HCT116 (cell line): ENCODE data around the gene CLEC19A. TPM values are rescaled to one million over a fixed set of nuclear protein-coding genes. Genes with fewer than 3 reads are reported as not detected.

Experiments
- ATAC-seq: fragments of 200-7000 bp; cut with Tn5 transposase; 2 replicates; pipeline ENCODE4 v1.9.1; 2020; ENCODE audit warnings: mild to moderate bottlenecking, moderate library complexity
- BruUV-seq: library from RNA; stranded (reverse); fragments of 400-500 nt; replicated peaks from 2 replicates; lab custom pipeline; 2021; lab: Mats Ljungman, UMichigan
- CTCF ChIA-PET: fragments of 300-600 bp; sonication (Branson Sonifier 250); formaldehyde crosslinking; loops from one replicate; lab custom pipeline; 2021; ENCODE audit warnings: antibody characterized with exemption; lab: Charles Lee
- POLR2A ChIA-PET: fragments of 300-600, 350-600 bp; sonication (Branson Sonifier 250); formaldehyde crosslinking; loops from one replicate; lab custom pipeline; 2021; ENCODE audit warnings: antibody characterized with exemption; lab: Charles Lee
- RAD21 ChIA-PET, 2 experiments: fragments of 300-600 bp; sonication (Branson Sonifier 250); formaldehyde crosslinking; loops; one replicate each; lab custom pipeline; 2023; ENCODE audit warnings: low total read pairs in 2 of 2; ENCODE audit not compliant: uncharacterized antibody in 2 of 2, unreplicated experiment in 2 of 2, low non-redundant PET in 1 of 2; lab: Charles Lee
- DNase-seq: peaks from one replicate; pipeline ENCODE4 v3.0.0-alpha.2; 2010; ENCODE audit warnings: low read depth, low spot score
- H2AFZ ChIP-seq: fragments of 200-600 bp; shearing (Covaris generic), sonication (generic); 2 replicates; pipeline ENCODE4 v1.6.1; 2017; ENCODE audit warnings: low read depth, mixed run types, mixed read lengths, antibody characterized with exemption, low read length; ENCODE audit not compliant: poor library complexity, severe bottlenecking
- H3K27ac ChIP-seq: 2 replicates; pipeline ENCODE4 v1.5.1; 2012; ENCODE audit warnings: low read depth, low read length
- H3K27me3 ChIP-seq: fragments of 200-600 bp; sonication (generic); 2 replicates; pipeline ENCODE4 v1.6.1; 2016; ENCODE audit warnings: mixed run types, low read length, mixed read lengths; ENCODE audit not compliant: insufficient read depth
- H3K36me3 ChIP-seq, 2 experiments: fragments of 200-500 bp in 1 of 2; fragments of 200-600 bp in 1 of 2; sonication (Bioruptor generic) in 1 of 2; sonication (generic) in 1 of 2; 2 replicates each; pipeline versions ENCODE4 v1.5.1 to v1.6.1; 2014 to 2016; ENCODE audit warnings: low read length in 2 of 2, inconsistent platforms in 1 of 2, mixed read lengths in 1 of 2, mixed run types in 1 of 2; ENCODE audit not compliant: insufficient read depth in 2 of 2, control insufficient read depth in 1 of 2
- H3K4me1 ChIP-seq, 2 experiments: fragments of 200-600 bp in 1 of 2; sonication (generic) in 1 of 2; 2 replicates each; pipeline versions ENCODE4 v1.5.1 to v1.6.1; 2012 to 2017; ENCODE audit warnings: low read length in 2 of 2, inconsistent platforms in 1 of 2, mild to moderate bottlenecking in 1 of 2, mixed read lengths in 1 of 2, mixed run types in 1 of 2, moderate library complexity in 1 of 2; ENCODE audit not compliant: insufficient read depth in 2 of 2, control insufficient read depth in 1 of 2
- H3K4me2 ChIP-seq: fragments of 200-600 bp; sonication (generic); 2 replicates; pipeline ENCODE4 v1.6.1; 2017; ENCODE audit warnings: mixed run types, low read length, mixed read lengths
- H3K4me3 ChIP-seq, 2 experiments: fragments of 200-600 bp in 1 of 2; sonication (generic) in 1 of 2; replicated peaks in 1 of 2; 2 replicates each; pipeline ENCODE4 v1.5.1; 2011 to 2016; ENCODE audit warnings: low read length in 2 of 2, control low read depth in 1 of 2, low read depth in 1 of 2, mild to moderate bottlenecking in 1 of 2, mixed read lengths in 1 of 2, mixed run types in 1 of 2
- H3K79me2 ChIP-seq: fragments of 200-600 bp; sonication (generic); 2 replicates; pipeline ENCODE4 v1.6.1; 2017; ENCODE audit warnings: mild to moderate bottlenecking, mixed run types, low read length, moderate library complexity, mixed read lengths; ENCODE audit not compliant: insufficient read depth
- H3K9ac ChIP-seq: fragments of 200-600 bp; sonication (generic); 2 replicates; pipeline ENCODE4 v1.6.1; 2016; ENCODE audit warnings: low read length, mixed read lengths
- H3K9me2 ChIP-seq: fragments of 200-600 bp; sonication (generic), shearing (Covaris generic); 2 replicates; pipeline ENCODE4 v1.6.1; 2017; ENCODE audit warnings: mixed run types, mild to moderate bottlenecking, moderate library complexity; ENCODE audit not compliant: insufficient read depth
- H3K9me3 ChIP-seq, 2 experiments: fragments of 200-500 bp in 1 of 2; fragments of 200-600 bp in 1 of 2; sonication (Bioruptor generic) in 1 of 2; sonication (generic) in 1 of 2; 2 replicates each; pipeline ENCODE4 v1.6.1; 2014 to 2017; ENCODE audit warnings: low read length in 2 of 2, mixed read lengths in 2 of 2, inconsistent platforms in 1 of 2, low read depth in 1 of 2, mild to moderate bottlenecking in 1 of 2, mixed run types in 1 of 2, moderate library complexity in 1 of 2; ENCODE audit not compliant: control insufficient read depth in 1 of 2, insufficient read depth in 1 of 2
- H4K20me1 ChIP-seq: fragments of 200-600 bp; sonication (generic), shearing (Covaris generic); 2 replicates; pipeline ENCODE4 v1.6.1; 2017; ENCODE audit warnings: mixed run types, mild to moderate bottlenecking, moderate library complexity; ENCODE audit not compliant: insufficient read depth
- CBX3 ChIP-seq: IDR thresholded peaks from 2 replicates; pipeline ENCODE4 v1.6.1; 2012; ENCODE audit warnings: low read depth
- EGR1 ChIP-seq: IDR thresholded peaks from 2 replicates; pipeline ENCODE4 v1.6.1; 2012; ENCODE audit warnings: low read depth
- ELF1 ChIP-seq: IDR thresholded peaks from 2 replicates; pipeline ENCODE4 v1.6.1; 2012; ENCODE audit warnings: low read depth, borderline replicate concordance
- FOSL1 ChIP-seq: IDR thresholded peaks from 2 replicates; pipeline ENCODE4 v1.6.1; 2012; ENCODE audit warnings: low read depth
- POLR2AphosphoS5 ChIP-seq: IDR thresholded peaks from 2 replicates; pipeline ENCODE4 v1.6.1; 2011; ENCODE audit warnings: mild to moderate bottlenecking, low read depth, low read length, moderate library complexity
- RAD21 ChIP-seq: IDR thresholded peaks from 2 replicates; pipeline ENCODE4 v1.6.1; 2012; ENCODE audit warnings: low read depth, mild to moderate bottlenecking
- SIN3A ChIP-seq: IDR thresholded peaks from 2 replicates; pipeline ENCODE4 v1.6.1; 2012; ENCODE audit warnings: low read depth
- SRF ChIP-seq: IDR thresholded peaks from 2 replicates; pipeline ENCODE4 v1.6.1; 2012; ENCODE audit warnings: low read depth
- YY1 ChIP-seq: IDR thresholded peaks from 2 replicates; pipeline ENCODE4 v1.6.1; 2011; ENCODE audit warnings: low read length, low read depth, moderate library complexity, mild to moderate bottlenecking; ENCODE audit not compliant: insufficient replicate concordance; ENCODE audit errors: extremely low read depth
- ZFX ChIP-seq: fragments of 450-650 bp; IDR thresholded peaks from 2 replicates; pipeline ENCODE4 v1.6.1; 2017
- intact Hi-C: fragments of 100-400 bp; cut with micrococcal nuclease; formaldehyde crosslinking; loops from 2 replicates; pipeline ENCODE4 v1.10.0; 2022
- total RNA-seq: library from RNA; stranded (reverse); gene quantifications from one replicate; pipeline ENCODE4 v1.2.1, GENCODE V29; 2021; ENCODE audit not compliant: unreplicated experiment
- TF ChIP-seq, protein P1 (sequence below): IDR thresholded peaks from 2 replicates; pipeline ENCODE4 v1.6.1; 2012; ENCODE audit warnings: low read depth
- TF ChIP-seq, protein P2 (sequence below): IDR thresholded peaks from 2 replicates; pipeline ENCODE4 v1.6.1; 2012
- TF ChIP-seq, protein P3 (sequence below), 3 experiments: fragments of 200-600 bp in 1 of 3; sonication (generic) in 1 of 3; IDR thresholded peaks in 2 of 3; conservative IDR thresholded peaks in 1 of 3; 2 replicates each; pipeline ENCODE4 v1.5.1; 2012 to 2017; ENCODE audit warnings: low read depth in 2 of 3, low read length in 2 of 3, antibody characterized with exemption in 1 of 3, borderline replicate concordance in 1 of 3, control low read depth in 1 of 3, mild to moderate bottlenecking in 1 of 3, mixed read lengths in 1 of 3, mixed run types in 1 of 3, moderate library complexity in 1 of 3; ENCODE audit not compliant: insufficient read depth in 1 of 3

CLEC19A gene
- total RNA-seq, 1 experiment from 2014 or later, result not detected

DNA sequence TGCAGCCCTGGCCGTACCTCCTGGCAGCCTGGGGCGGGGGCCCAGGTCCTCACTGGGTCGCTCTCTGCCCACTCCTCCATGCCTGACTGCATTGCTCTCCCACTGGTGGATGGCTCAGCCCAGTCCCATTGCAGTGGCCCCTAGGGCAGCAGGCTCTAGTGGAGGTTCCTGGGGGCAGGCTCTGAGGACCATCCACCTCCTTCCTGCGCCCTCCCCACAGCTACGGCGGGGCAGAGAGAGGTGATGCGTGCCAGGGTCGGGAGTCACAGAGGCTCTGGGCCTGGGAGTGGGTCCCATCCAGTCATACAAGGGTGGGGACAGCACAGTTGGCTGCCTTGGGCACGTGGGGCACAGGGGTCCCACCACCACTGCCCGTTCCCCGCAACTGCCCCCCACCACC is 44.0 kb upstream of the CLEC19A start:
- RAD21 ChIA-PET, result no interaction called here
- no peak for ATAC-seq
- no TSS peak for BruUV-seq
- H2AFZ ChIP-seq, result no peak overlapping the region
- intact Hi-C loops, result no loop called here
- H3K27ac ChIP-seq, result no peak overlapping the region
- H3K9me3 ChIP-seq, result no peaks in the 10 kb centered on the region; a peak in 1 of 4 replicates
- H3K4me2 ChIP-seq, result no peak overlapping the region
- DNase-seq, result no peak
- CTCF ChIA-PET, result no interaction called here
- H3K4me3 ChIP-seq, result no peak overlapping the region
- no peaks in the 10 kb centered on the region for H3K36me3 ChIP-seq
- H3K27me3 ChIP-seq, result no peaks in the 10 kb centered on the region
- POLR2A ChIA-PET, result no interaction called here
- no peaks in the 10 kb centered on the region for H3K79me2 ChIP-seq
- H4K20me1 ChIP-seq, result no peaks in the 10 kb centered on the region
- no peaks in the 10 kb centered on the region for H3K4me1 ChIP-seq
- TF ChIP-seq, protein P1, sequence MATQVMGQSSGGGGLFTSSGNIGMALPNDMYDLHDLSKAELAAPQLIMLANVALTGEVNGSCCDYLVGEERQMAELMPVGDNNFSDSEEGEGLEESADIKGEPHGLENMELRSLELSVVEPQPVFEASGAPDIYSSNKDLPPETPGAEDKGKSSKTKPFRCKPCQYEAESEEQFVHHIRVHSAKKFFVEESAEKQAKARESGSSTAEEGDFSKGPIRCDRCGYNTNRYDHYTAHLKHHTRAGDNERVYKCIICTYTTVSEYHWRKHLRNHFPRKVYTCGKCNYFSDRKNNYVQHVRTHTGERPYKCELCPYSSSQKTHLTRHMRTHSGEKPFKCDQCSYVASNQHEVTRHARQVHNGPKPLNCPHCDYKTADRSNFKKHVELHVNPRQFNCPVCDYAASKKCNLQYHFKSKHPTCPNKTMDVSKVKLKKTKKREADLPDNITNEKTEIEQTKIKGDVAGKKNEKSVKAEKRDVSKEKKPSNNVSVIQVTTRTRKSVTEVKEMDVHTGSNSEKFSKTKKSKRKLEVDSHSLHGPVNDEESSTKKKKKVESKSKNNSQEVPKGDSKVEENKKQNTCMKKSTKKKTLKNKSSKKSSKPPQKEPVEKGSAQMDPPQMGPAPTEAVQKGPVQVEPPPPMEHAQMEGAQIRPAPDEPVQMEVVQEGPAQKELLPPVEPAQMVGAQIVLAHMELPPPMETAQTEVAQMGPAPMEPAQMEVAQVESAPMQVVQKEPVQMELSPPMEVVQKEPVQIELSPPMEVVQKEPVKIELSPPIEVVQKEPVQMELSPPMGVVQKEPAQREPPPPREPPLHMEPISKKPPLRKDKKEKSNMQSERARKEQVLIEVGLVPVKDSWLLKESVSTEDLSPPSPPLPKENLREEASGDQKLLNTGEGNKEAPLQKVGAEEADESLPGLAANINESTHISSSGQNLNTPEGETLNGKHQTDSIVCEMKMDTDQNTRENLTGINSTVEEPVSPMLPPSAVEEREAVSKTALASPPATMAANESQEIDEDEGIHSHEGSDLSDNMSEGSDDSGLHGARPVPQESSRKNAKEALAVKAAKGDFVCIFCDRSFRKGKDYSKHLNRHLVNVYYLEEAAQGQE, result no peak
- TF ChIP-seq YY1 (no peak), RAD21 (no peak), SIN3A (no peak), SRF (no peak), ZFX (no peak), FOSL1 (no peak), CBX3 (no peak), ELF1 (no peak), POLR2AphosphoS5 (no peak), EGR1 (no peak)
- TF ChIP-seq, protein P2, sequence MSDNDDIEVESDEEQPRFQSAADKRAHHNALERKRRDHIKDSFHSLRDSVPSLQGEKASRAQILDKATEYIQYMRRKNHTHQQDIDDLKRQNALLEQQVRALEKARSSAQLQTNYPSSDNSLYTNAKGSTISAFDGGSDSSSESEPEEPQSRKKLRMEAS, result no peak
- TF ChIP-seq, protein P3, sequence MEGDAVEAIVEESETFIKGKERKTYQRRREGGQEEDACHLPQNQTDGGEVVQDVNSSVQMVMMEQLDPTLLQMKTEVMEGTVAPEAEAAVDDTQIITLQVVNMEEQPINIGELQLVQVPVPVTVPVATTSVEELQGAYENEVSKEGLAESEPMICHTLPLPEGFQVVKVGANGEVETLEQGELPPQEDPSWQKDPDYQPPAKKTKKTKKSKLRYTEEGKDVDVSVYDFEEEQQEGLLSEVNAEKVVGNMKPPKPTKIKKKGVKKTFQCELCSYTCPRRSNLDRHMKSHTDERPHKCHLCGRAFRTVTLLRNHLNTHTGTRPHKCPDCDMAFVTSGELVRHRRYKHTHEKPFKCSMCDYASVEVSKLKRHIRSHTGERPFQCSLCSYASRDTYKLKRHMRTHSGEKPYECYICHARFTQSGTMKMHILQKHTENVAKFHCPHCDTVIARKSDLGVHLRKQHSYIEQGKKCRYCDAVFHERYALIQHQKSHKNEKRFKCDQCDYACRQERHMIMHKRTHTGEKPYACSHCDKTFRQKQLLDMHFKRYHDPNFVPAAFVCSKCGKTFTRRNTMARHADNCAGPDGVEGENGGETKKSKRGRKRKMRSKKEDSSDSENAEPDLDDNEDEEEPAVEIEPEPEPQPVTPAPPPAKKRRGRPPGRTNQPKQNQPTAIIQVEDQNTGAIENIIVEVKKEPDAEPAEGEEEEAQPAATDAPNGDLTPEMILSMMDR (IDR thresholded peaks at IDR 0.05 in 2 of 3, conservative IDR thresholded peaks at IDR 0.05 in 1 of 3; ENCODE audit: borderline replicate concordance in 1 of 3, insufficient read depth in 1 of 3, low read depth in 2 of 3, low read length in 2 of 3), result no peak
- H3K9me2 ChIP-seq, result no peaks in the 10 kb centered on the region
- no peak overlapping the region for H3K9ac ChIP-seq
